Testis (tissue), 2 donors: ENCODE data around the gene RNF217.

Experiments
- CTCF ChIP-seq, 3 experiments: fragments of 450-650 bp in 2 of 3; fragments of 200-600 bp in 1 of 3; sonication (generic) in 1 of 3; IDR thresholded peaks; one replicate each; pipeline ENCODE4 v1.5.1; 2016 to 2019; ENCODE audit warnings: antibody characterized with exemption in 3 of 3, mild to moderate bottlenecking in 2 of 3, moderate library complexity in 1 of 3
- POLR2A ChIP-seq: fragments of 450-650 bp; IDR thresholded peaks from one replicate; pipeline ENCODE4 v1.6.1; 2017; ENCODE audit warnings: antibody characterized with exemption, mild to moderate bottlenecking, moderate library complexity

- TF ChIP-seq POLR2A (no peak), CTCF (IDR thresholded peaks at IDR 0.05) (no peak)
Measured at GRCh38 chr6:124943658-124944057, 18.6 kb upstream of the RNF217 start.
